ENCODE results near the gene KRTAP8-1.

Gene KRTAP8-1

DNA sequence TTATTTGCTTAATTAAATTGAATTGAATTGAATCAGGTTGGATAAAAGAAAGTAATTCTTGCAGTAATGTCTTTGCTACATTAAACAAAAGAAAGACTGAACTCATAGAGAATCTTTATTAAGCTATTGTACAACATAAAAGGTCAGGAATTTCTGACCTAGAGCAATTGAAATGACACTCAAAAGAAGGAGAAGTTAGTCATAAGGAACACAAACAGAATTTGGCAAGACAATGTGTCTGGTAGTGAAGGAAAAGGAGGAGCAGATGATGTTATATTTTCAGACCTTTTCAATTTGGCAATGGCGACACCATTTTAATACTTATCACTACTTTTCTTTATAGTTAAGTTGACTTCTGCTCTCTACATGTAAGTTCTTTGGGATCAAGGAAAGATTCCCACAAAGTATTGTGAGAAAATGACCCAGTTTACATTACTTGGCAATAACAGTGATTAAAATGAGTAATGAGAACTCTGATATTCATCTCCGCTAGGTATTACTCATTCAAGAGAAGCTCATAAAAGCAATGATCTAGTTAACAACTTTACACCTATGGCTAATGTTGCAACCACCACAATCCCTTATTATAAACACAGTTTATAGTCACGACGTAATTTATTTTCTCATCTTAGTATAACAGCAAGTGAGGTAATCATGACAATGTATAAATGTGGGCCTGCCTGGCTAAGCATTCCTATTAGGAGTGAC lies 43.2 kb downstream of the KRTAP8-1 start:
- ATAC-seq = no peak
- TF ChIP-seq CSRNP3 (CRISPR knock-in tag; IDR thresholded peaks at IDR 0.05) = no peak
- no peak for TF ChIP-seq ZNF565 (CRISPR knock-in tag; conservative IDR thresholded peaks at IDR 0.05; ENCODE audit: low read depth)
- TF ChIP-seq TCF4 (CRISPR knock-in tag; IDR thresholded peaks at IDR 0.05; ENCODE audit: borderline replicate concordance) = no peak
- TF ChIP-seq, protein P1, sequence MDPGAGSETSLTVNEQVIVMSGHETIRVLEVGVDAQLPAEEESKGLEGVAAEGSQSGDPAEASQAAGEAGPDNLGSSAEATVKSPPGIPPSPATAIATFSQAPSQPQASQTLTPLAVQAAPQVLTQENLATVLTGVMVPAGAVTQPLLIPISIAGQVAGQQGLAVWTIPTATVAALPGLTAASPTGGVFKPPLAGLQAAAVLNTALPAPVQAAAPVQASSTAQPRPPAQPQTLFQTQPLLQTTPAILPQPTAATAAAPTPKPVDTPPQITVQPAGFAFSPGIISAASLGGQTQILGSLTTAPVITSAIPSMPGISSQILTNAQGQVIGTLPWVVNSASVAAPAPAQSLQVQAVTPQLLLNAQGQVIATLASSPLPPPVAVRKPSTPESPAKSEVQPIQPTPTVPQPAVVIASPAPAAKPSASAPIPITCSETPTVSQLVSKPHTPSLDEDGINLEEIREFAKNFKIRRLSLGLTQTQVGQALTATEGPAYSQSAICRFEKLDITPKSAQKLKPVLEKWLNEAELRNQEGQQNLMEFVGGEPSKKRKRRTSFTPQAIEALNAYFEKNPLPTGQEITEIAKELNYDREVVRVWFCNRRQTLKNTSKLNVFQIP (CRISPR knock-in tag; IDR thresholded peaks at IDR 0.05; ENCODE audit: borderline replicate concordance, low read depth) = no peak
- TF ChIP-seq OSR1 (CRISPR knock-in tag; IDR thresholded peaks at IDR 0.05) = no peak
- TF ChIP-seq ARNTL (CRISPR knock-in tag; IDR thresholded peaks at IDR 0.05; ENCODE audit: borderline replicate concordance, low read depth) = no peak
- TF ChIP-seq ZC3H10 (CRISPR knock-in tag; IDR thresholded peaks at IDR 0.05) = no peak
- no peak for TF ChIP-seq ZNF8 (CRISPR knock-in tag; IDR thresholded peaks at IDR 0.05)
- TF ChIP-seq GLIS3 (CRISPR knock-in tag; IDR thresholded peaks at IDR 0.05) = no peak
- TF ChIP-seq ZFP3 (CRISPR knock-in tag; IDR thresholded peaks at IDR 0.05) = no peak
- TF ChIP-seq ZNF70 (CRISPR knock-in tag; IDR thresholded peaks at IDR 0.05) = no peak
- TF ChIP-seq, protein P2, sequence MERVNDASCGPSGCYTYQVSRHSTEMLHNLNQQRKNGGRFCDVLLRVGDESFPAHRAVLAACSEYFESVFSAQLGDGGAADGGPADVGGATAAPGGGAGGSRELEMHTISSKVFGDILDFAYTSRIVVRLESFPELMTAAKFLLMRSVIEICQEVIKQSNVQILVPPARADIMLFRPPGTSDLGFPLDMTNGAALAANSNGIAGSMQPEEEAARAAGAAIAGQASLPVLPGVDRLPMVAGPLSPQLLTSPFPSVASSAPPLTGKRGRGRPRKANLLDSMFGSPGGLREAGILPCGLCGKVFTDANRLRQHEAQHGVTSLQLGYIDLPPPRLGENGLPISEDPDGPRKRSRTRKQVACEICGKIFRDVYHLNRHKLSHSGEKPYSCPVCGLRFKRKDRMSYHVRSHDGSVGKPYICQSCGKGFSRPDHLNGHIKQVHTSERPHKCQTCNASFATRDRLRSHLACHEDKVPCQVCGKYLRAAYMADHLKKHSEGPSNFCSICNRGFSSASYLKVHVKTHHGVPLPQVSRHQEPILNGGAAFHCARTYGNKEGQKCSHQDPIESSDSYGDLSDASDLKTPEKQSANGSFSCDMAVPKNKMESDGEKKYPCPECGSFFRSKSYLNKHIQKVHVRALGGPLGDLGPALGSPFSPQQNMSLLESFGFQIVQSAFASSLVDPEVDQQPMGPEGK (CRISPR knock-in tag; IDR thresholded peaks at IDR 0.05; ENCODE audit: borderline replicate concordance) = no peak
- no peak for TF ChIP-seq ESRRG (CRISPR knock-in tag; IDR thresholded peaks at IDR 0.05)
- no peak for TF ChIP-seq TOX (CRISPR knock-in tag; IDR thresholded peaks at IDR 0.05; ENCODE audit: borderline replicate concordance)
- no peak for TF ChIP-seq ZFP30 (CRISPR knock-in tag; IDR thresholded peaks at IDR 0.05)
- no peak for TF ChIP-seq PPARA (CRISPR knock-in tag; IDR thresholded peaks at IDR 0.05; ENCODE audit: borderline replicate concordance)
- TF ChIP-seq SNAI2 (CRISPR knock-in tag; IDR thresholded peaks at IDR 0.05) = no peak
